NT2/D1 (cell line): ENCODE measurements around the gene BACH2.

ENCODE experiments used
- SUZ12 ChIP-seq: IDR thresholded peaks from 2 replicates; pipeline ENCODE4 v1.6.1; 2011; ENCODE audit not compliant: insufficient read length, insufficient read depth; ENCODE audit errors: extremely low read depth
- YY1 ChIP-seq: IDR thresholded peaks from 2 replicates; pipeline ENCODE4 v1.6.1; 2011; ENCODE audit not compliant: insufficient read length, insufficient read depth
- ZNF274 ChIP-seq: IDR thresholded peaks from 2 replicates; pipeline ENCODE4 v1.6.1; 2011; ENCODE audit warnings: mild to moderate bottlenecking, low read depth, low read length

- TF ChIP-seq SUZ12 (no peak), YY1 (no peak), ZNF274 (no peak)
Measured at GRCh38 chr6:90162648-90163387, 133.8 kb downstream of the BACH2 start.
